Caki2 (cell line): ENCODE results near the gene IKZF1. TPM values are rescaled to one million over a fixed set of nuclear protein-coding genes. Genes with fewer than 3 reads are reported as not detected.

Source experiments
- DNase-seq: peaks from one replicate; pipeline ENCODE4 v3.0.0-alpha.2; 2015; ENCODE audit warnings: low read depth
- in situ Hi-C: cut with HindIII; loops from 2 replicates; pipeline ENCODE4 v1.10.0; 2016; ENCODE audit warnings: low sequenced_read_pairs, low pct_unique_long_range_greater_than_20kb, mixed read lengths
- total RNA-seq: library from RNA; depleted of rRNA; stranded (reverse); fragments of >200 nt; shearing (Covaris generic); gene quantifications from 2 replicates; pipeline ENCODE4 v1.2.3, GENCODE V29; 2014; ENCODE audit warnings: low replicate concordance; rRNA removed

The IKZF1 gene
- total RNA-seq, 1 experiment from 2014 or later = not detected

DNA sequence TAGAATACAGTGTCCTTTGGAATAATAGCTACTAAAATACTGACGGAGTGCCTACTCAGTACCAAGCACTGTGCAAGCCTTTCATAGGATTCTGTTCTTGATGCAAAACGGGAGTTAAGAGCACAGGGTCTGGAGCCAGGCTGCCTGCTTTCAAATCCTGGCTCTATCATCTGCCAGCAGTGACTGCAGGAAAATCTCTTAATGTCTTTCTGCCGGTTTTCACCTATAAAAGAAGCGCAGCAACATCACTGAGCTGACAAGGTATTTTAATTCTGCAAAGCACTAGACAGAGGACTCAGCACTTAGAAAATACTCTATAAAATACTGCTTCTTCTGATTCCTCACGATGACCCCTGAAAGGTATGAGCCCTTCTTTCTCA lies 145.0 kb downstream of the IKZF1 start:
- no peak for DNase-seq
- in situ Hi-C loops = no loop called here

DNA sequence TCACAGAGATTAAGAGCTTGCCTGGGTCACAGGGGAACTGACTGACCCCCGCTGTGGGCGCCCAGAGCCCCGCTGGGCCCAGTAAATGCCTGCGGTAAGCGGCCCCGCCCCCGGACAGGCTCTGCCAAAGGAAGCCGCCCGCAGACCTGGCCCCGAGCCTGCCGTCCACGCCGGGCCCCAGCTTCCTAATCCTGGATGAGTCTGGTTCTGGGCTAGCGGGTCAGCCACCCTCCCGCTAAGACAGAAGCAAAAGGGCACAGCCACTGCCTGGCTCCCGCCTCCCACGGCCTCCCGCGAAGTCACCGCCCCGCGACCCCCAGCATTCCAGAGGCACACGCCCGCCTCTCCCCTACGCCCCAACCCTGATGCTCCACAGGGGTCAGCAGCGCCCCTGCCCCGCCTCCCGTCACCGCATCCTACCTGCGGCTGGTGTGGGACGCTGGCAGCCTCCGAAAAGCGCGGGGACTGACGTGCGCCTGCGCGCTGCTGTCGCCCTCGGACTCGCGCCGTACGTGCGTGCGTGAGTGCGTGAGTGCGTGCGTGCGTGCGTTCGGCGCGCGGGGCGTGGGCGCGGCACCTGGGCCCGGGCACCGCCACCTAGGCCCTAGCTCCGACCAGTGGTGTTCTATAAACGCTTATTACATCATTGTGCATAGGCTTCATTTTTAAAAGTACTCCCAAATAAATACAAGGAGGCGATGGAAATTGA lies 145.5 kb downstream of the IKZF1 start, which contains the start of gene FIGNL1:
TSS of gene FIGNL1 (minus strand) at position 470 of the 709 bp plus-strand sequence. CDS start 3,063 bp downstream, outside the sequence.
- in situ Hi-C loops = no loop called here
- DNase-seq = peak; percentile 73

DNA sequence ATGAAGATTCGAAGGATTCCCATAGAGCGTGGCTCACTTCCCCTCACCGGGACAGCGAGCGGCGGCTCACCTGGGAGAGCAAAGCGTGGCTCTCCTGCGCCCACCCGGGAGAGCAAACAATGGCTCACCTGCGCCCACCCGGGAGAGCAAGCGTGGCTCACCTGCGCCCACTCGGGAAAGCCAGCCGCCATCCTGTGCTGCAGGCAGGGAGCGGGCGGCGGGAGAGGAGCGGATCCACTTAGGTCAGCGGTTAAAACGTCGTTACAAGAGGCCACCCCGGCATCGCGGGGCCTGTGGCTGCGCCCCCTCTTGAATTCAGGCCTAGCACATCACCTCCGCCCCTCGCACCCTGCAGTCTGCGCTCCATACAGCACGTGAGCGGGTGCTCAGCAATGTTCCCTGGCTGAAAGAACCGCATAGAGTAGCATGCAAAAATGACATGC lies 146.1 kb downstream of the IKZF1 start:
- no peak for DNase-seq
- in situ Hi-C loops = no loop called here

Other genes starting within 250 kb of the IKZF1 start
- not detected in 2 replicates for gene ZPBP, start 211.5 kb upstream of the IKZF1 start, total RNA-seq
- gene FIGNL1, start 145.6 kb downstream of the IKZF1 start, total RNA-seq = 20.1 and 23.6 TPM in 2 replicates